ENCODE measurements around the gene FOSL2.

Gene FOSL2

DNA sequence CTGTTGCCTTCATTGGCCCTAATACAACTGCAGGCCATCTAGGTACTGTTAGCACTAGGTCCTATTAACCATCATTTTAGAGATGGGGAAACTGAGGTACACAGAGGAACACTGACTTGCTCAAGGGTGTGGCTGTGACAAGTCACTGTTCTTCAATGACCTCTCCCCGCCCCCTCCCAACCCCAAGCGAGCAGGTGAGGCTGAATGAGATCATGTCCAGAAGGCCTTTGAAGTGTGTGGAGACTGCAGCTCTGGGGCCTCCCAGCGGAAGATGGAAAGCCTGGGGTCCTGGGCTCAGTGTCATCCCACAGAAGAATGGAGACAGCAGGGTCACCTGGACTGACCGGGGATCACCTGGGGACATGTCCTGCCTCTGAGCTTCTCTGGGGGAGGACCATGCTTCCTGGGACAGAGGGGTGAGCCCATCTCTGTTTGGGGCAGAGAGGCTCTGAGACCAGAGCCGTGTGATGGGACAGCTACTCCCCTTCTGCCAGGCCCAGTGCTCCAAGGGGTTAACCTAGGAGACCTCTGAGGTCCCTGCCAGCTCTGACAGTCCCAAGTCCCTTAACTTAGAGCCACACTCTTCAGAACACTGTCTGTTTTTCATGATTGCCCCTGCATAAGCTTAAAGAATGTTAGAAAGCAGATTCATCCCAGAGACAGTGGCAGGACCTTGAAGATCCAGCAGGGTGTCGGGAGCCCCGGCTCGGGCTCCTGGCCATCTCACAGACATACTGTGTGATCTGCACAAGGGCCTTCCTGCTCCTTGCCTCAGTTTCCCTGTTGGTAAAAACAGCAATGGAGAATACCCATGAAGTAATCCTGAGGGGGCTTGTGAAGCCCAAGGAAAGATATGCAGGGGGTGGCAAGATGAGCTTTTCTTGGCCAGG lies 16.7 kb upstream of the FOSL2 start:
- no peak for DNase-seq (ENCODE audit: low read depth)

DNA sequence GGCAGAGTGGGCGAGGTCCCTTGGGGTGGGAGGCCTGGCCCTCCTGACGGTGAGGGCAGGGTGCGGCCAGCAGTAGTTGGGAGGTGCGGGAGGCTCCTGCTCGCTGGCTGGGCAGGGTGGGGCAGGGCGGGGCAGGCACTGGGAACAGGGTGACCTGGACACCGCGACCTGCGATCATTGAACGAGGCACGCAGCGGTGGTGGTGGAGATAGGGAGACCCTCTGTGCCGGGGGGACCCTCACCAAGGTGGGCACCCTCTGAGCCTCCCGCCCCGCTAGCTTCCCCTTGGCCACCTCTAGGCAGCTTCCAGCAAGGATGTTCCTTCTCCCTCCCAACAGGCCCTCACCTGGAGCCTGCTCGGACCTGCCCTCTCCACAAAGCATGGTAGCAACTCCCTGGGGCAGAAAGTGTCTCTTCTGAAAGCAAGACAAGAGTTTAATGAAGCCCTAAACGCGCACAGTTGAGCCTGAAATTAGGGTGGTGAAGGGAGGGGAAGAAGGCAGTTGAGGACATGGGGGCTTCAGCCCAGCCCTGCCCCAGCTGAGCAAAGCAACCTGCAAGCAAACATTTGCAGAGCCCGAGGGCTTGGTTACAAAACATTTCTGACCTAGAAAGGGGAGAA lies 15.4 kb upstream of the FOSL2 start:
- DNase-seq (ENCODE audit: low read depth): no peak

DNA sequence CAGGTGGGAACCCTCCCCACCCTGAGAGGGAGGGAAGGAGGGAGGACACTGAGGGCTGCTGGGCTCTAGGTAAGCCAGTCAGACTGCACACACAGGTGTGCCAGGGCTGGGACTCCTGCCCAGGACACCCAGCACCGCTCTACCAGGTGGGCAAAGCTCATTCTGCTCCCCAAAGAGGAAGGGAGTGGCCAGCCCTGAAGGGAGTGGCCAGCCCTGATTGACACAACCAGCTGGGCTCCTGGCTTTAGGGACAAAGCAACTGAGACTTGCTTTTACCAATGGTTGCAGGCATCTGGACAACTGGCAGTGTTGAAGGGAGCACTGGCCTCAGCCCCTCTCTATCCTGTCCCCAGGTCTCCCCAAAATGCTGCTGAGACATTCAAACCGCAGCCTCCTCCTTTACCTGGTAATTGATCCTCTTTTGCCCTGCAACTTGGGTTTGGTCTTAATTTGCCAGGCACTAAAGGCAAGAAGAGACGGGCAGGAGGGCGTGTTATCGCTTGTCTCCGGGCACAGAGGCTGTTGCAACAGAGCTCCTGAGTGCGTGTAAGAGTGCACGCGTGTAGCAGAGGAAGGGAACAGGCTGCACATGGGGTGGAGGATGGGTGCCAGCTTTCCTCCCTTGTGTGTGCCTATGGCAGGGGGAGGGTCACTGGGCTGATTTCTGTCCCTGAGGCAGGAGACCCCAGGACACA lies 14.5 kb upstream of the FOSL2 start:
- DNase-seq (ENCODE audit: low read depth): no peak

DNA sequence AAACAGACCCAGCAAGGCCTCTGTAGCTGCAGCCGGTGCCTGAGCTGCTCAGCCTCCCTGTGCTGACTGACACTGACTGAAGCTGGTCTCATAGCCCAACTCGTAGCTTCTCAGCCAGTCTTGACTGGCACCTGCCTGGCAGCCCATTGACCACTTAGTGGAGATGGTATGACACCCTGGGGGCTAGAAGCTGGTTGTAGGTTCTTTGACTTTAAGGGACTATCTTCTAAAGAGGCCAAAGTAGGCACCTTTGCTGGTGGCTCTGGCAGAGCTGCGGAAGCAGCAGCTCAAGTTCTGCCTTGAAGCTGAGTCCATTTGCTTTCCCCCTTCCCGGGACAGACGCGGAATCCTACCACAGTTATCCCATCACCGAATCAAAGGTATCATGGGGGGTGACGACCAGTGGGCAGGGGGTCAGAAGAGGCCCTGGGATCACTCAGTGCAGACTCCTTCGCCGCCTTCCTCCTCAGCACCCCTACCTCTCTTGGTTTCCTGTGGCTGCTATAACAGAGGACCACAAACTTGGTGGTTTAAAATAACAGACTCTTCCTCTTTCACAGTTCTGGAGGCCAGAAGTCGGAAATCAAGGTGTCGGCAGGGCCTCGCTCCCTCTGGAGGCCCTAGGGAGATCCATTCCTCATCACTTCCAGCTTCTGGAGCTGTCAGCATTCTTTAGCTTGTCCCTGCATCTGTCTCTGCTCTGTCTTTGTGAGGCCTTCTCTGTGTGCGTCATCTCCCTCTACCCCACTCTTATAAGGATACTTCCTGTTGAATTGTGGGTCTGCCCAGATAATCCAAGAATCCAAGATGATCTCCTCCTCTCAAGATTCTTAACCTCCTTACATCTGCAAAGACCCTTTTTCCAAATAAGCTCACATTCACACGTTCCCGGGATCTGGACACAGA lies 13.7 kb upstream of the FOSL2 start:
- DNase-seq (ENCODE audit: low read depth): no peak

DNA sequence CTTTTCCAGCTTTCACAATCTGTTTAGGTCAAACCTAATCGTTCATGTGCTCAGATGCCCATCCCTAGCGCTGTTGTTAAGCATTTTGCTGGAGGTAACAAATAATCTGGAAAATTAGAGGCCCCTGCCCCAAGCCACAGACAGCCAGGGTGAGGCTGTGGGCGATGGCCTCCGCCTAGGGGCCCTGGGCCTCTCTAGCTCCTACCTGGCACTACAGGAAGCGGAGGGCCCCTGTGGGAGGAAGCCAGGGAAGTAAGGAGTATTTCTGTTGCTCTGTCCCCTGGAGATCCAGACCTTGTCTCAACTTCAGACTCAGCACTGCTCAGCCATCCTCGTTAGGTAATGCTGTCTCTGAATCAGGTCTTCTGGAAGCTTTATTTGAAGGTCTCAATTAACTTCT lies 12.4 kb upstream of the FOSL2 start:
- no peak for DNase-seq (ENCODE audit: low read depth)

- DNase-seq (ENCODE audit: low read depth): no peak
These were observed 11.2 kb upstream of the FOSL2 start for GRCh38 chr2:28381225-28382180.

DNA sequence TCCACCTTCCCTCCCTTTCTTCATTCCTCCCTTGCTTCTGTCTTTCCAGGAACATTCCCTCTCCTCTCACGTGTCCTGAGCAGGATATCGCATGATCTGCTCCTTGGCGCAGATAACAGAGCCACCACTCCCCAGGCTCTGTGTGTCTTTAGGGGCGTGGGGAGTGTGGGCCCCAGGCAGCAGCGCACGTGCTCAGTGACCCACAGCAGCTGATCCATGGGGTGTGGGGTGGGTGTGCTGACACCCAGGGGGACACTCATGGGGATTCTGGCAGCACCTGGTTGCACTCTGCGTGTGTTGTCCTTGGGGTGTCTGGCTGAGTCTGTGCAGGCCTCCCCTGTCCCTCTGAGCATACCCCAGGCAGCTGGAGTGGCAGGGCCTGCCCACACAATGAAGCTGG lies 9.9 kb upstream of the FOSL2 start:
- no peak for DNase-seq (ENCODE audit: low read depth)

DNA sequence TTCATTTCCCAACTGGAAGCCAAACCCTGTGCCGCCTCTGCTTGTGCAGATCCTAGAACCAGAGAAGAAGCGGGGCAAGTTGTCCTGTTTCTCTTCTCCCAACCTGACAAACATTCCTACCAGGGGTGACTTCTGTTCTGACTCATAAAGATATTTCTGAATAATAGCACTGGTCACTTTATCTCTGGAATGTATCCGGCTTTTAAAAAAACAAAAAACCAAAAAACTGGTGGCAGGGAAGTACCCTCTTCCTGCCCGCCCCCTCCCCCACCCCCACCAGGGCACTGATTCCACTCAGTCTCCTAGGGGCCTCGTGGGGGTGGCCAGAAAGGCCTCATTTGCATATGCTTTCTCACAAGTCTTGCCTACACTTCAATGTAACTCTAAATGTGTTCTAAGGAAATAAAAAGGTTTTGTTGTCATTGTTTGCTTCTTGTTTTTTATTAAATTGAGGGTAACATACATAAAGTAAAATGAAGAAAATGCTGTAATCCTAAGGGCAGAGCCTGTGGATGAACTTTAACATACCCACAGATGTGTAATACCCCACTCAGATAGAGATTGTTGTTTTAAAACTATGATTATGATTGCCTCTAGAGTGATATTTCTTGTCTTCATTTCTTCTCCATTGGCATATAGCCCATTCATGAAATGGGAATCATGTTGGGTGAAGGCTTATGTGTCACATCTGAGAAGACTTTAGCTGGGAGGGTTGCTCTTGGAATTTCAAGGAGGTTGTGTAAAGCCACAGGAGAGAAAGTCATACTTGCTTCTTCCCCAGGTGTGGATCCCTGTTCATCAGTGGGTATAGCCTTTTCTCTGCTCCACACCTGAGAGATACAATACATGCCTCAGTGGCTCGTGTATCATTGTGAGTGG lies 5.3 kb upstream of the FOSL2 start:
- DNase-seq (ENCODE audit: low read depth): no peak

DNA sequence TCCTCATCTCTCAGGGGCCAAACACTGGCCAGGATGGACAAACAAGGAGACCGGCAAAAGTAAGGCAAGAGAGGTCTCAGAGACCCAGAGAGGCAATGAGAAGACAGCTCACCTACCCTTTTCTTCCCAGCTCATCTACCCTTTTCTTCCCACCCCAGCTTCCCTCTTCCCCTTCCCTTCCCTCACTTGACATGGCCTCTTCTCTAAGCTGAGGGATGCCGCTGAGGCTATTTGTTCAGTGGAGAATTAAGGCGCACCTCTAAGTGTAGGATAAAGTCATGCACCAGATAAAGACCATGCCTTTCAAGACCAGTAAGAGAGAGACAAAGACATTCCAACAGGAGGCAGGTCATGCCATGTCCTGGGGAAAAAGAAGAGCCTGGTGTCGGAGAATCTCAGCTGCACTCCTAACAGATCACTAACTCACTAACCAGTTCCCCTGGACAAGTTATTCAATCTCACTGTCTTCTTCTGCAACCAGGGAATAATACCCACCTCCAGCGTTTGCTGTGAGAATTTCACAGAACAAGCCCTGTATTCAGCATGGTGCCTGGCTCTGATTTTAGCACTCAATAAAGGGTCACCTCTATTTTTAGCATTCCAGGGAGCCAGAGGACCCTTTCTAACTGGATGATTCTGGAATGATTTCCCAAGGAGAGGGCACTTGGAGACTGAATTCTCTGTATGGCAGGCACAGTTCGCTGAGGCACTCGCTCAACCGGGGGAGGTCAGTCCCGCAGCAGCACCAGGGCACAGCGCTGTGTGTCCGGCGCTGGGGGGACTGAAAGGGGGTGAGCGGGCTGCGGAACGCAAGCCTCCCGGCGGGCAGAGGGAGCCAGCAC lies 3.0 kb upstream of the FOSL2 start:
- DNase-seq (ENCODE audit: low read depth): no peak

DNA sequence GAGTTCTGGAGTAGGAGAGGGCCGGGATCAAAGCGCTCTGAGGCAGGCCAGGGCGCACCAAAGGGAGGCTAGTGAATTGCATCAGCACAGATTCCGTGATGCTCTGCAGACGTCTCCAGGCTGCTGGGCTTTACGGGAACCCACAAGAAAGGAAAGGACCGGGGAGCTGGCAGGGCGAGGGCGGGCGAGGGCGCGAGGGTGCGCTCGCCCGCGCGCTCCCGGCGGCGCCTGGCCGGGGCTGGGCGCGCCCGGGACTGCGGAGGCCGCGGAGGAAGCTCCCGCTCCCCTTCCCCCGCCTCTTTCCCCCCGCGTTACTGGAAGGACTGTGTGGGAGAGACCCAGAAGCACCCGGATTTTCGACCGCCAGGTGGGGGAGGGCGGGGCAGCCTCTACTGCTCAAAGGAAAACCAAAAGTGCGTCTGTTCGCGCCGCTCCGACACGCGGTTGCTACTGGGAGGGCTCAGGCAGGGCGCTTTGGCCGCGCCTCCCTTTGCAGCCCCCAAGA lies 2.4 kb upstream of the FOSL2 start:
- peak; percentile 64 for DNase-seq (ENCODE audit: low read depth)

- peak; percentile 25 for DNase-seq (ENCODE audit: low read depth)
These were observed 1.7 kb upstream of the FOSL2 start for GRCh38 chr2:28390746-28391563.

- peak; percentile 50 for DNase-seq (ENCODE audit: low read depth)
These were observed 928 bp upstream of the FOSL2 start for GRCh38 chr2:28391564-28392296.

- DNase-seq (ENCODE audit: low read depth): peak; percentile 34
These were observed 617 bp downstream of the FOSL2 start for GRCh38 chr2:28393114-28393836.

DNA sequence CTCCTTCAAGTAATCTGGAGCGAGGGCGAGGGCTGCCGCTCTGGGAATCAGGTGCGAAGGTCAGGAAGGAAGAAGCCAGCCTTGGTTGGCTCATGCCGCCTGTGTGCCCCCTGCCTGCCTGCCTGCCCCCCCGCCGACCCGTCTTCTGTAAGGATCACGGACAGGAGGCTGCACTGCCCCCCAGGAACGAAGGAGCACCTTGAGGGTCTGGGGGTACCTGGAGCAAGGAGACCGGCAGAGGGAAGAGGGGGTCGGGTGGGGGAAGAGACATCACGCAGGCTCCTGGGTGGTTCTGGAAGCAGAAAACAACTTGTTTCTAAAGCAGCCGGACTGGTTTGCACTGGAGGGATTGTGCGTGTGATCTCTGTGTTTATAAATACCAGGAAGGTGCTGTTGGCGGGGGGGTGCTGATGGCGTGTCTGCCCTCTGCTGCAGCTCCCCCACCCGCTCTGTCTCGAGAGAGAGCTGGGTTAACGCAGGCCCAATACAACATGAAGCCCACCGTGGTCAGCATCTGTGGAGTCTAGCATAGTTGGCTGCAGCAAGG lies 1.7 kb downstream of the FOSL2 start:
- no peak for DNase-seq (ENCODE audit: low read depth)

DNA sequence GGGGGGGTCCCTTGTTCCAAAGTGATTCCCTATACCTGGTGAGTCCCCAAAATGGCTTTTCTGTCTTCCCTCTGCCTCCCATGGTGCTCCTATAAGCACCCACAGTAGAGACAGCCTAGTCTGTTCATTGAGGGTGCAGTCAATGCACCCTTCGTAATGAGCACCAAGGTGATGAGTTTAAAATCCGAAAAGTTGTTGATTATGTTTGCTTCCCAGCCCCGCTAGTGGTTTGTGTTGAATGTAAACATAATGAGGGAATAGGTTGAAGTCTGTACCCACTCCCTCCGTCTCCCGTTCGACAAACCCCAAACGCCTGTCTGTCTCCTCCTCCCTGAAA lies 2.3 kb downstream of the FOSL2 start:
- DNase-seq (ENCODE audit: low read depth): no peak

Data from activated T-cell treated with anti-CD3 and anti-CD28 coated beads for 1 hour (primary cell).